AG09319 (cell line): ENCODE measurements around the gene C3.
"Not testable (repeated sequence)": the region's sequence is repeated elsewhere in the genome, so short reads cannot be mapped to it uniquely, and the experiment has no call there.

ENCODE experiments used
- DNase-seq: peaks from one replicate; pipeline ENCODE4 v3.0.0-alpha.2; 2010; ENCODE audit warnings: low read depth; ENCODE audit errors: extremely low read depth
- CTCF ChIP-seq: IDR thresholded peaks from 2 replicates; pipeline ENCODE4 v1.5.1; 2011; ENCODE audit warnings: low read depth, mild to moderate bottlenecking, inconsistent platforms, low read length, moderate library complexity

Gene C3

GRCh38 chr19:6663236-6664201 is 56.9 kb downstream of the C3 start:
- no peak for TF ChIP-seq CTCF
- DNase-seq: no peak

GRCh38 chr19:6662702-6663101 is 57.7 kb downstream of the C3 start:
- DNase-seq: no peak
- no peak for TF ChIP-seq CTCF

GRCh38 chr19:6661509-6662244 is 58.8 kb downstream of the C3 start:
- DNase-seq: not testable (repeated sequence)

GRCh38 chr19:6660930-6661329 is 59.5 kb downstream of the C3 start:
- DNase-seq: no peak
- no peak for TF ChIP-seq CTCF

GRCh38 chr19:6656390-6656789 is 64.1 kb downstream of the C3 start:
- DNase-seq: not testable (repeated sequence)

- TF ChIP-seq CTCF: no peak
- no peak for DNase-seq
Observed at GRCh38 chr19:6654347-6655310, 65.8 kb downstream of the C3 start.

GRCh38 chr19:6652805-6653094 is 67.7 kb downstream of the C3 start:
- TF ChIP-seq CTCF: no peak
- DNase-seq: no peak
